ENCODE data around the gene GSE1.

Gene GSE1

GRCh38 chr16:85579923-85580580 is 33.1 kb upstream of the GSE1 start:
- no peak overlapping the region for H3K4me3 ChIP-seq (replicated peaks; ENCODE audit: low read depth, low read length)
- no peak for DNase-seq (ENCODE audit: extremely low read depth, low read depth)
- no peak for TF ChIP-seq CTCF (IDR thresholded peaks at IDR 0.05; ENCODE audit: low read depth, low read length, missing control alignments)

GRCh38 chr16:85580684-85581083 is 32.4 kb upstream of the GSE1 start:
- TF ChIP-seq CTCF (IDR thresholded peaks at IDR 0.05; ENCODE audit: low read depth, low read length, missing control alignments), result no peak
- DNase-seq (ENCODE audit: extremely low read depth, low read depth), result no peak
- H3K4me3 ChIP-seq (replicated peaks; ENCODE audit: low read depth, low read length), result no peak overlapping the region

- peak overlapping the region; percentile 27 for H3K4me3 ChIP-seq (replicated peaks; ENCODE audit: low read depth, low read length)
- DNase-seq (ENCODE audit: extremely low read depth, low read depth), result no peak
- TF ChIP-seq CTCF (IDR thresholded peaks at IDR 0.05; ENCODE audit: low read depth, low read length, missing control alignments), result no peak
Measured at GRCh38 chr16:85582229-85582991, 30.7 kb upstream of the GSE1 start.

GRCh38 chr16:85583491-85584181 is 29.5 kb upstream of the GSE1 start:
- no peak for TF ChIP-seq CTCF (IDR thresholded peaks at IDR 0.05; ENCODE audit: low read depth, low read length, missing control alignments)
- no peak for DNase-seq (ENCODE audit: extremely low read depth, low read depth)
- H3K4me3 ChIP-seq (replicated peaks; ENCODE audit: low read depth, low read length), result peak overlapping the region; percentile 27

GRCh38 chr16:85584267-85584666 is 28.9 kb upstream of the GSE1 start:
- no peak for TF ChIP-seq CTCF (IDR thresholded peaks at IDR 0.05; ENCODE audit: low read depth, low read length, missing control alignments)
- H3K4me3 ChIP-seq (replicated peaks; ENCODE audit: low read depth, low read length), result no peak overlapping the region
- DNase-seq (ENCODE audit: extremely low read depth, low read depth), result no peak

GRCh38 chr16:85584819-85585282 is 28.3 kb upstream of the GSE1 start:
- no peak for DNase-seq (ENCODE audit: extremely low read depth, low read depth)
- no peak for TF ChIP-seq CTCF (IDR thresholded peaks at IDR 0.05; ENCODE audit: low read depth, low read length, missing control alignments)
- H3K4me3 ChIP-seq (replicated peaks; ENCODE audit: low read depth, low read length), result no peak overlapping the region

Measured in HFF-Myc (cell line).